Right lobe of liver (tissue), 4 donors: ENCODE measurements around the gene ATG101.

Source experiments
- CTCF ChIP-seq, 4 donors: fragments of 200-600 bp in 3 of 4; fragments of 450-650 bp in 1 of 4; IDR thresholded peaks; one replicate each; pipeline versions ENCODE4 v1.5.1 to v1.8.0; 2016 to 2022; ENCODE audit warnings: antibody characterized with exemption in 4 of 4, mild to moderate bottlenecking in 2 of 4
- POLR2A ChIP-seq: fragments of 450-650 bp; IDR thresholded peaks from one replicate; pipeline ENCODE4 v1.6.1; 2017; ENCODE audit warnings: antibody characterized with exemption, mild to moderate bottlenecking
- donor health status: DM: no; HTN: no; CAD: no.
- donor health status: DM: no; HTN: no; CAD: no.
- donor health status: DM: no; HTN: yes; CAD: no.

- TF ChIP-seq CTCF (IDR thresholded peaks at IDR 0.05) (no peak), POLR2A (no peak)
Observed at GRCh38 chr12:52027085-52027843, 42.5 kb upstream of the ATG101 start.
